Osteocyte (in vitro differentiated cells): ENCODE data around the gene STRA6. TPM values are rescaled to one million over a fixed set of nuclear protein-coding genes. Genes with fewer than 3 reads are reported as not detected.
"Not testable (repeated sequence)": the region's sequence is repeated elsewhere in the genome, so short reads cannot be mapped to it uniquely, and the experiment has no call there.

Experiments used
- DNase-seq: peaks from one replicate; pipeline ENCODE4 v3.0.0; 2021; ENCODE audit warnings: mixed read lengths; ENCODE audit not compliant: unreplicated experiment; ENCODE audit errors: extremely low spot score
- H3K27ac Mint-ChIP-seq: one replicate; pipeline ENCODE4 v1.8.0; 2021; ENCODE audit warnings: mild to moderate bottlenecking, mixed read lengths; ENCODE audit not compliant: unreplicated experiment
- H3K27me3 Mint-ChIP-seq: one replicate; pipeline ENCODE4 v1.8.0; 2021; ENCODE audit warnings: mixed read lengths; ENCODE audit not compliant: unreplicated experiment
- H3K36me3 Mint-ChIP-seq: one replicate; pipeline ENCODE4 v1.8.0; 2021; ENCODE audit warnings: mixed read lengths; ENCODE audit not compliant: unreplicated experiment
- H3K4me1 Mint-ChIP-seq: one replicate; pipeline ENCODE4 v1.8.0; 2021; ENCODE audit warnings: mixed read lengths; ENCODE audit not compliant: unreplicated experiment
- H3K4me3 Mint-ChIP-seq: one replicate; pipeline ENCODE4 v1.8.0; 2021; ENCODE audit warnings: mild to moderate bottlenecking, moderate library complexity, mixed read lengths; ENCODE audit not compliant: unreplicated experiment
- H3K9me3 Mint-ChIP-seq: one replicate; pipeline ENCODE4 v1.8.0; 2021; ENCODE audit warnings: mixed read lengths; ENCODE audit not compliant: unreplicated experiment
- CTCF ChIP-seq: fragments of 200-600 bp; sonication (generic); IDR thresholded peaks from 2 replicates; pipeline ENCODE4 v1.5.0; 2021; ENCODE audit warnings: antibody characterized with exemption, mild to moderate bottlenecking, moderate library complexity
- total RNA-seq: library from RNA; stranded (reverse); gene quantifications from 2 replicates; pipeline ENCODE4 v1.2.1, GENCODE V29; 2021

The STRA6 gene
- total RNA-seq, 1 donor from 2014 or later: 25.8 TPM

- no peak for TF ChIP-seq CTCF
- Mint-ChIP-seq H3K36me3 (no peaks in the 10 kb centered on the region), H3K9me3 (peaks cover 4% of the 10 kb centered on the region), H3K27me3 (peaks cover 3% of the 10 kb centered on the region), H3K27ac (peak overlapping the region; percentile 25), H3K4me3 (no peak overlapping the region), H3K4me1 (peaks cover 46% of the 10 kb centered on the region)
- DNase-seq: peak; percentile 63
Observed at GRCh38 chr15:74168711-74169126, 33.9 kb downstream of the STRA6 start.

GRCh38 chr15:74167891-74168331 lies 34.7 kb downstream of the STRA6 start:
- H3K36me3 Mint-ChIP-seq: no peaks in the 10 kb centered on the region
- H3K4me1 Mint-ChIP-seq: peaks cover 38% of the 10 kb centered on the region

GRCh38 chr15:74165461-74165860 lies 37.1 kb downstream of the STRA6 start:
- Mint-ChIP-seq H3K9me3 (peaks cover 4% of the 10 kb centered on the region), H3K4me1 (peaks cover 30% of the 10 kb centered on the region), H3K27me3 (peaks cover 3% of the 10 kb centered on the region), H3K27ac (no peak overlapping the region), H3K36me3 (no peaks in the 10 kb centered on the region), H3K4me3 (no peak overlapping the region)
- no peak for DNase-seq
- TF ChIP-seq CTCF: no peak

More at GRCh38 chr15:74167891-74168331, 34.7 kb downstream of the STRA6 start:
- no peak for TF ChIP-seq CTCF
- H3K27me3 Mint-ChIP-seq: peaks cover 3% of the 10 kb centered on the region
- no peak overlapping the region for H3K4me3 Mint-ChIP-seq
- DNase-seq: peak; percentile 59
- peaks cover 4% of the 10 kb centered on the region for H3K9me3 Mint-ChIP-seq
- no peak overlapping the region for H3K27ac Mint-ChIP-seq

- not testable (repeated sequence) for H3K36me3 Mint-ChIP-seq, H3K9me3 Mint-ChIP-seq, DNase-seq, H3K4me3 Mint-ChIP-seq, H3K27me3 Mint-ChIP-seq
- peaks cover 37% of the 10 kb centered on the region for H3K4me1 Mint-ChIP-seq
- peak overlapping the region; percentile 46 for H3K27ac Mint-ChIP-seq
Observed at GRCh38 chr15:74162195-74162536, 40.4 kb downstream of the STRA6 start.

GRCh38 chr15:74160390-74160789 lies 42.2 kb downstream of the STRA6 start:
- DNase-seq, H3K9me3 Mint-ChIP-seq, H3K27me3 Mint-ChIP-seq, H3K4me3 Mint-ChIP-seq, H3K36me3 Mint-ChIP-seq, H3K27ac Mint-ChIP-seq: not testable (repeated sequence)
- peaks cover 49% of the 10 kb centered on the region for H3K4me1 Mint-ChIP-seq

GRCh38 chr15:74159773-74160172 lies 42.8 kb downstream of the STRA6 start:
- TF ChIP-seq CTCF: no peak
- DNase-seq: no peak
- no peak overlapping the region for H3K27ac Mint-ChIP-seq
- H3K36me3 Mint-ChIP-seq: no peaks in the 10 kb centered on the region
- H3K4me3 Mint-ChIP-seq: no peak overlapping the region
- H3K4me1 Mint-ChIP-seq: peaks cover 49% of the 10 kb centered on the region
- no peaks in the 10 kb centered on the region for H3K9me3 Mint-ChIP-seq
- H3K27me3 Mint-ChIP-seq: no peaks in the 10 kb centered on the region
